Right lobe of liver (tissue), 4 donors: Measurements from ENCODE around the gene FBLN1.

Experiments used
- CTCF ChIP-seq, 4 donors: fragments of 200-600 bp in 3 of 4; fragments of 450-650 bp in 1 of 4; IDR thresholded peaks; one replicate each; pipeline versions ENCODE4 v1.5.1 to v1.8.0; 2016 to 2022; ENCODE audit warnings: antibody characterized with exemption in 4 of 4, mild to moderate bottlenecking in 2 of 4
- POLR2A ChIP-seq: fragments of 450-650 bp; IDR thresholded peaks from one replicate; pipeline ENCODE4 v1.6.1; 2017; ENCODE audit warnings: antibody characterized with exemption, mild to moderate bottlenecking
- donor health status: DM: no; HTN: no; CAD: no.
- donor health status: DM: no; HTN: no; CAD: no.
- donor health status: DM: no; HTN: yes; CAD: no.

GRCh38 chr22:45549762-45550378 is 47.2 kb downstream of the FBLN1 start:
- TF ChIP-seq CTCF (IDR thresholded peaks at IDR 0.05), result no peak
- TF ChIP-seq POLR2A, result no peak
